Epithelial cell of proximal tubule (primary cell): ENCODE results near the gene FBXL13. TPM values are rescaled to one million over a fixed set of nuclear protein-coding genes. Genes with fewer than 3 reads are reported as not detected.

Experiments used
- DNase-seq: peaks from one replicate; pipeline ENCODE4 v3.0.0-alpha.2; 2011; ENCODE audit warnings: low read depth
- H3K4me3 ChIP-seq: 2 replicates; pipeline ENCODE4 v1.5.1; 2011; ENCODE audit warnings: low read depth, mild to moderate bottlenecking, low read length
- CTCF ChIP-seq: conservative IDR thresholded peaks from 2 replicates; pipeline ENCODE4 v1.5.1; 2012; ENCODE audit warnings: low read depth, mild to moderate bottlenecking, low read length
- total RNA-seq: library from RNA; depleted of rRNA; stranded (reverse); fragments of >200 nt; gene quantifications from 2 replicates; pipeline ENCODE4 v1.2.3, GENCODE V29; 2015

Gene FBXL13
- 0.51 and 1.6 TPM in 2 replicates for total RNA-seq

- peak within 1 kb of the TSS; percentile 88 for H3K4me3 ChIP-seq
- TF ChIP-seq CTCF: peak; percentile 27
- peak; percentile 63 for DNase-seq
These were observed at the start of gene FBXL13, which contains the start of gene ARMC10 for GRCh38 chr7:103074519-103075336. TSS of gene FBXL13 (minus strand) at chr7:103074796. TSS of gene ARMC10 (plus strand) at chr7:103075140. CDS start at chr7:103075273, 133 bp downstream.

GRCh38 chr7:103123529-103123928, 48.9 kb upstream of the FBXL13 start:
- no peak for TF ChIP-seq CTCF
- no peak for DNase-seq
- H3K4me3 ChIP-seq: no peak overlapping the region

- TF ChIP-seq CTCF: no peak
- H3K4me3 ChIP-seq: no peak overlapping the region
These were observed 47.0 kb upstream of the FBXL13 start for GRCh38 chr7:103121641-103122040.

GRCh38 chr7:103120362-103120761, 45.8 kb upstream of the FBXL13 start:
- no peak for DNase-seq
- H3K4me3 ChIP-seq: no peak overlapping the region
- no peak for TF ChIP-seq CTCF

More at GRCh38 chr7:103121641-103122040, 47.0 kb upstream of the FBXL13 start:
- no peak for DNase-seq

GRCh38 chr7:103119791-103120291, 45.2 kb upstream of the FBXL13 start:
- no peak for DNase-seq
- no peak overlapping the region for H3K4me3 ChIP-seq
- no peak for TF ChIP-seq CTCF

- TF ChIP-seq CTCF: no peak
- no peak for DNase-seq
- no peak overlapping the region for H3K4me3 ChIP-seq
These were observed 42.9 kb upstream of the FBXL13 start for GRCh38 chr7:103117465-103117864.
